Hepatocyte (in vitro differentiated cells): ENCODE data around the gene SAMD14.

Experiments used
- EZH2phosphoT487 ChIP-seq: fragments of 200-600 bp; sonication (generic); IDR thresholded peaks from one replicate; pipeline ENCODE4 v1.6.1; 2018; ENCODE audit warnings: antibody characterized with exemption, mild to moderate bottlenecking, low read depth, moderate library complexity; ENCODE audit not compliant: unreplicated experiment, severe bottlenecking
- TF ChIP-seq, protein P1 (sequence below): fragments of 200-600 bp; sonication (generic); IDR thresholded peaks from 2 replicates; pipeline ENCODE4 v1.5.1; 2016; ENCODE audit warnings: antibody characterized with exemption, mild to moderate bottlenecking; ENCODE audit not compliant: poor library complexity

DNA sequence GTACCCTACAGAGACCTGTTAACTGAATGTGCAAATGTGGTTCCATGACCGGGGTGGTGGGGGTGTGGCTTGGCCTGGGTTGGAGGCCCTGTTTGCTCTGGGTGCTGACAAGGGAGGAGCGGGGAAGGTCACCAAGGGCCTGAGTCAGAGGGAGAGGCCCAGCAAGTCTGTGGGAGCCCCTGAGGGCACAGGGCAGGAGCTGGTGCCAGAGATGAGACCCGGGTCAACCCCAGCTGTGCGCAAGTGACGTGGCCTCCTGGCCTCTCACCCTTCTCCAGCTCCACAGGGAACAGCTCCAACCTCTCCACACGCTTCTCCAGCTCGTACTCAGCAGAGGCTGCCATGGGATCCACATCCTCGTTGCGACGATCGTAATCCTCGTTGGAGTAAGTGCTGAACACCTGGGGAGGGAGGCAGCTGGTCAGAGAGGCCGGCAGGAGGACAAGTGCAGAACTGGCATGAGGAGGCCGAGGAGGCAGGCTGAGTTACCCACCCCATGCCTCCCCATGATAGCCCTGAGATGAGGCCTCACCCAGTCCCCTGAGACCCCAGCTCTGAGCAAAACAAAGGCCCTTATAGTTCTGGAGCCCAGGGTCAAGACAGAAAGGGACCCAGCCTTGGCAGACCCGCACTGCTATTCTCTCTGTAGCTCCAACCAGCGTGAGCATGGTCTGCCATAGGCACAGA, 15.0 kb upstream of the SAMD14 start:
- no peak for TF ChIP-seq EZH2phosphoT487
- TF ChIP-seq, protein P1, sequence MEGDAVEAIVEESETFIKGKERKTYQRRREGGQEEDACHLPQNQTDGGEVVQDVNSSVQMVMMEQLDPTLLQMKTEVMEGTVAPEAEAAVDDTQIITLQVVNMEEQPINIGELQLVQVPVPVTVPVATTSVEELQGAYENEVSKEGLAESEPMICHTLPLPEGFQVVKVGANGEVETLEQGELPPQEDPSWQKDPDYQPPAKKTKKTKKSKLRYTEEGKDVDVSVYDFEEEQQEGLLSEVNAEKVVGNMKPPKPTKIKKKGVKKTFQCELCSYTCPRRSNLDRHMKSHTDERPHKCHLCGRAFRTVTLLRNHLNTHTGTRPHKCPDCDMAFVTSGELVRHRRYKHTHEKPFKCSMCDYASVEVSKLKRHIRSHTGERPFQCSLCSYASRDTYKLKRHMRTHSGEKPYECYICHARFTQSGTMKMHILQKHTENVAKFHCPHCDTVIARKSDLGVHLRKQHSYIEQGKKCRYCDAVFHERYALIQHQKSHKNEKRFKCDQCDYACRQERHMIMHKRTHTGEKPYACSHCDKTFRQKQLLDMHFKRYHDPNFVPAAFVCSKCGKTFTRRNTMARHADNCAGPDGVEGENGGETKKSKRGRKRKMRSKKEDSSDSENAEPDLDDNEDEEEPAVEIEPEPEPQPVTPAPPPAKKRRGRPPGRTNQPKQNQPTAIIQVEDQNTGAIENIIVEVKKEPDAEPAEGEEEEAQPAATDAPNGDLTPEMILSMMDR, result no peak
